ENCODE measurements around the gene SPARCL1.
"Not testable (repeated sequence)": the region's sequence is repeated elsewhere in the genome, so short reads cannot be mapped to it uniquely, and the experiment has no call there.

The SPARCL1 gene

GRCh38 chr4:87529187-87529586 is at the start of gene SPARCL1:
SPARCL1 (minus strand) TSS chr4:87529376; CDS start chr4:87499574, 29,802 bp downstream.
- TF ChIP-seq CTCF (IDR thresholded peaks at IDR 0.05; ENCODE audit: unreplicated experiment in 3 of 3), result no peak
- Mint-ChIP-seq H3K27me3 (ENCODE audit: low read depth) (no peaks in the 10 kb centered on the region), H3K4me1 (peaks cover 65% of the 10 kb centered on the region), H3K36me3 (ENCODE audit: low read depth) (no peaks in the 10 kb centered on the region), H3K4me3 (peak within 1 kb of the TSS; percentile 32 to 96 (median 89)), H3K9me3 (peaks cover 11% of the 10 kb centered on the region), H3K27ac (peak within 1 kb of the TSS; percentile 90 to 99 (median 96))

- H3K9me3 Mint-ChIP-seq, result no peaks in the 10 kb centered on the region
- TF ChIP-seq CTCF (IDR thresholded peaks at IDR 0.05; ENCODE audit: unreplicated experiment in 3 of 3), result no peak
- H3K36me3 Mint-ChIP-seq (ENCODE audit: low read depth), result no peaks in the 10 kb centered on the region
- H3K27me3 Mint-ChIP-seq (ENCODE audit: low read depth), result no peaks in the 10 kb centered on the region
- no peak overlapping the region for H3K27ac Mint-ChIP-seq
- peaks cover 5% of the 10 kb centered on the region for H3K4me1 Mint-ChIP-seq
- no peak overlapping the region for H3K4me3 Mint-ChIP-seq
These were observed 46.8 kb upstream of the SPARCL1 start for GRCh38 chr4:87575983-87576382.

GRCh38 chr4:87575408-87575807 is 46.2 kb upstream of the SPARCL1 start:
- Mint-ChIP-seq H3K4me1 (peaks cover 5% of the 10 kb centered on the region), H3K27ac (no peak overlapping the region), H3K9me3 (no peaks in the 10 kb centered on the region), H3K4me3 (no peak overlapping the region), H3K36me3 (ENCODE audit: low read depth) (no peaks in the 10 kb centered on the region), H3K27me3 (ENCODE audit: low read depth) (no peaks in the 10 kb centered on the region)
- no peak for TF ChIP-seq CTCF (IDR thresholded peaks at IDR 0.05; ENCODE audit: unreplicated experiment in 3 of 3)

- H3K9me3 Mint-ChIP-seq, result no peaks in the 10 kb centered on the region
- no peak for TF ChIP-seq CTCF (IDR thresholded peaks at IDR 0.05; ENCODE audit: unreplicated experiment in 3 of 3)
- peaks cover 5% of the 10 kb centered on the region for H3K4me1 Mint-ChIP-seq
- H3K27me3 Mint-ChIP-seq (ENCODE audit: low read depth), result no peaks in the 10 kb centered on the region
- H3K36me3 Mint-ChIP-seq (ENCODE audit: low read depth), result no peaks in the 10 kb centered on the region
- no peak overlapping the region for H3K4me3 Mint-ChIP-seq
- H3K27ac Mint-ChIP-seq, result no peak overlapping the region
These were observed 45.8 kb upstream of the SPARCL1 start for GRCh38 chr4:87574996-87575395.

- H3K27ac Mint-ChIP-seq; H3K4me1 Mint-ChIP-seq; H3K36me3 Mint-ChIP-seq (ENCODE audit: low read depth); H3K9me3 Mint-ChIP-seq; H3K27me3 Mint-ChIP-seq (ENCODE audit: low read depth); H3K4me3 Mint-ChIP-seq: not testable (repeated sequence)
These were observed 45.2 kb upstream of the SPARCL1 start for GRCh38 chr4:87574376-87574775.

- Mint-ChIP-seq H3K27me3 (ENCODE audit: low read depth) (no peaks in the 10 kb centered on the region), H3K4me1 (no peaks in the 10 kb centered on the region), H3K9me3 (peaks cover 3% of the 10 kb centered on the region), H3K4me3 (no peak overlapping the region), H3K36me3 (ENCODE audit: low read depth) (no peaks in the 10 kb centered on the region), H3K27ac (no peak overlapping the region)
- TF ChIP-seq CTCF (IDR thresholded peaks at IDR 0.05; ENCODE audit: unreplicated experiment in 3 of 3), result no peak
These were observed 41.2 kb upstream of the SPARCL1 start for GRCh38 chr4:87570290-87570805.

Data from nephron (organoid).